ENCODE data around the gene ATAD2B. TPM values are rescaled to one million over a fixed set of nuclear protein-coding genes. Genes with fewer than 3 reads are reported as not detected.

Gene ATAD2B
- total RNA-seq, 1 experiment from 2014 or later = 28.5 TPM

DNA sequence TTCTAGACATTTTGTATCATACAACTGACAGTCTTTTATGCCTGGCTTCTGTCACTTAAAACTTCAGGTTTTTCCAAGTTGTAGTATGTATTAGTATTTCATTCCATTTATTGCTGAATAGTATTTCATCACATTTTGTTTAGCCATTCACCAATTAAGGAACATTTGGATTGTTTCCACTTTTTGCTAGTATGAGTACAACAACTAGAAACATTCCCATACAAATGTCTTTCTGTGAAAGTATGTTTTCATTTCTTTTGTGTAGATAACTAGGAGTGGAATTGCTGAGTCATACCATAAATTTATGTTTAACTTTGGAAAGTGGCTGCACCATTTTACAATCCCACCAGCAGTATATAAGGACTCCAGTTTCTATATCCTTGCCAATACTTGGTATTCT is 135.9 kb downstream of the ATAD2B start:
- ChIA-PET POLR2A (ENCODE audit: low non-redundant PET) (interaction anchor here (0.7 kb wide), 1 partner anchor 334 kb away, joined by 3 read pairs; no protein-coding TSS in a partner anchor), CTCF (no interaction called here)
- no peak overlapping the region for H3K27ac ChIP-seq (ENCODE audit: low read depth, low read length, poor library complexity, severe bottlenecking)
- no TSS peak for BruUV-seq (replicated peaks)
- H3K4me1 ChIP-seq (ENCODE audit: insufficient read depth, low read length, poor library complexity, severe bottlenecking) = peaks cover 10% of the 10 kb centered on the region
- no peaks in the 10 kb centered on the region for H3K36me3 ChIP-seq (ENCODE audit: insufficient read depth, low read length, poor library complexity, severe bottlenecking)
- intact Hi-C loops (cut with micrococcal nuclease; ENCODE audit: unreplicated experiment) = no loop called here
- TF ChIP-seq CTCF (conservative IDR thresholded peaks at IDR 0.05; ENCODE audit: low read depth, low read length) (no peak), EZH2 (IDR thresholded peaks at IDR 0.05; ENCODE audit: borderline replicate concordance, low read depth, low read length, poor library complexity, severe bottlenecking) (no peak)
- no peaks in the 10 kb centered on the region for H3K27me3 ChIP-seq (replicated peaks; ENCODE audit: insufficient read depth, low read depth, low read length, poor library complexity)
- H3K9me3 ChIP-seq (ENCODE audit: low read depth, low read length, poor library complexity, severe bottlenecking) = no peaks in the 10 kb centered on the region
- no peak overlapping the region for H3K4me3 ChIP-seq (ENCODE audit: low read depth, low read length, poor library complexity, severe bottlenecking)
- DNase-seq (ENCODE audit: low spot score) = peak; percentile 3

GRCh38 chr2:23789012-23789411 is 137.9 kb downstream of the ATAD2B start:
- Histone ChIP-seq H3K27me3 (replicated peaks; ENCODE audit: insufficient read depth, low read depth, low read length, poor library complexity) (no peaks in the 10 kb centered on the region), H3K27ac (ENCODE audit: low read depth, low read length, poor library complexity, severe bottlenecking) (no peak overlapping the region), H3K4me3 (ENCODE audit: low read depth, low read length, poor library complexity, severe bottlenecking) (no peak overlapping the region), H3K36me3 (ENCODE audit: insufficient read depth, low read length, poor library complexity, severe bottlenecking) (no peaks in the 10 kb centered on the region), H3K4me1 (ENCODE audit: insufficient read depth, low read length, poor library complexity, severe bottlenecking) (peaks cover 10% of the 10 kb centered on the region), H3K9me3 (ENCODE audit: low read depth, low read length, poor library complexity, severe bottlenecking) (no peaks in the 10 kb centered on the region)
- intact Hi-C loops (cut with micrococcal nuclease; ENCODE audit: unreplicated experiment) = no loop called here
- BruUV-seq (replicated peaks) = no TSS peak
- ChIA-PET CTCF (no interaction called here), POLR2A (ENCODE audit: low non-redundant PET) (no interaction called here)
- no peak for DNase-seq (ENCODE audit: low spot score)
- TF ChIP-seq CTCF (conservative IDR thresholded peaks at IDR 0.05; ENCODE audit: low read depth, low read length) = no peak

DNA sequence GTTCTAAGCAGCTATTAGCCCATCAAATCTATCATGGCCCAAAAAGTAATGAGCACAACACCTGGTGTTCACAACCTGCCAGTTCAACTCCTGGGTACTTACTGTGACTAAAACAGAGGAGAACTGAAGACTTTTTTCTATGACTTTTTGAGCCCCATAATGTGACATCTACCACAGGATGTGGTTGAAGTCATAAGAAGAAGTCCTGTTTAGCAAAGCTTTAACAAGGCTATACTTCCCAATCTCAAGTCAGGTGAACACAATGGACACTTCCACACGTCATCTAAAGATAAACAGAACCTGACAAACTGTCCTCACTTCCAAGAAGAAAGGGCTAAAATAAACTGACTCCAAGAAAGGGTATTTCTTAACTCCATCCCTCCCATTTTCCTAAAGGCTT is 138.8 kb downstream of the ATAD2B start:
- intact Hi-C loops (cut with micrococcal nuclease; ENCODE audit: unreplicated experiment) = no loop called here
- no peaks in the 10 kb centered on the region for H3K9me3 ChIP-seq (ENCODE audit: low read depth, low read length, poor library complexity, severe bottlenecking)
- ChIA-PET POLR2A (ENCODE audit: low non-redundant PET) (no interaction called here), CTCF (no interaction called here)
- H3K27ac ChIP-seq (ENCODE audit: low read depth, low read length, poor library complexity, severe bottlenecking) = no peak overlapping the region
- no peaks in the 10 kb centered on the region for H3K36me3 ChIP-seq (ENCODE audit: insufficient read depth, low read length, poor library complexity, severe bottlenecking)
- TF ChIP-seq CTCF (conservative IDR thresholded peaks at IDR 0.05; ENCODE audit: low read depth, low read length) = no peak
- TF ChIP-seq EZH2 (IDR thresholded peaks at IDR 0.05; ENCODE audit: borderline replicate concordance, low read depth, low read length, poor library complexity, severe bottlenecking) = no peak
- BruUV-seq (replicated peaks) = no TSS peak
- DNase-seq (ENCODE audit: low spot score) = no peak
- no peaks in the 10 kb centered on the region for H3K27me3 ChIP-seq (replicated peaks; ENCODE audit: insufficient read depth, low read depth, low read length, poor library complexity)
- H3K4me1 ChIP-seq (ENCODE audit: insufficient read depth, low read length, poor library complexity, severe bottlenecking) = peaks cover 10% of the 10 kb centered on the region
- H3K4me3 ChIP-seq (ENCODE audit: low read depth, low read length, poor library complexity, severe bottlenecking) = no peak overlapping the region

Data from A673 (cell line).